HEK293T (cell line): ENCODE data around the gene ODF4.

ENCODE experiments used
- ARNT ChIP-seq: fragments of 450-650 bp; IDR thresholded peaks from 2 replicates; pipeline ENCODE4 v1.6.1; 2017; ENCODE audit warnings: mild to moderate bottlenecking
- ELF4 ChIP-seq: fragments of 450-650 bp; IDR thresholded peaks from 2 replicates; pipeline ENCODE4 v1.6.1; 2017; ENCODE audit warnings: antibody characterized with exemption
- HDGF ChIP-seq: fragments of 450-650 bp; IDR thresholded peaks from 2 replicates; pipeline ENCODE4 v1.6.1; 2017; ENCODE audit warnings: antibody characterized with exemption, borderline replicate concordance
- SP1 ChIP-seq: fragments of 450-650 bp; IDR thresholded peaks from 2 replicates; pipeline ENCODE4 v1.6.1; 2017
- SUZ12 ChIP-seq: fragments of 450-650 bp; IDR thresholded peaks from 2 replicates; pipeline ENCODE4 v1.6.1; 2016; ENCODE audit warnings: mild to moderate bottlenecking

- TF ChIP-seq ELF4 (no peak), SUZ12 (no peak), SP1 (no peak), ARNT (no peak), HDGF (no peak)
These were observed 52.6 kb downstream of the ODF4 start for GRCh38 chr17:8392274-8392673.
